HT1080 (cell line): ENCODE data around the gene FCMR. TPM values are rescaled to one million over a fixed set of nuclear protein-coding genes. Genes with fewer than 3 reads are reported as not detected.

Experiments used
- DNase-seq: peaks from one replicate; pipeline ENCODE4 v3.0.0-alpha.2; 2015; ENCODE audit warnings: low read depth
- total RNA-seq: library from RNA; depleted of rRNA; stranded (reverse); fragments of >200 nt; shearing (Covaris generic); gene quantifications from 2 replicates; pipeline ENCODE4 v1.2.3, GENCODE V29; 2014

The FCMR gene
- total RNA-seq, 1 experiment from 2014 or later: not detected

- no peak for DNase-seq
Measured at GRCh38 chr1:206903687-206904086, 18.1 kb downstream of the FCMR start.

- DNase-seq: no peak
Measured at GRCh38 chr1:206902702-206903101, 19.0 kb downstream of the FCMR start.

GRCh38 chr1:206901944-206902343 is 19.8 kb downstream of the FCMR start:
- DNase-seq: no peak

- no peak for DNase-seq
Measured at GRCh38 chr1:206900149-206900548, 21.6 kb downstream of the FCMR start.

GRCh38 chr1:206899717-206900116 is 22.0 kb downstream of the FCMR start:
- DNase-seq: no peak

- DNase-seq: no peak
Measured at GRCh38 chr1:206898915-206899431, 22.8 kb downstream of the FCMR start.

- DNase-seq: peak; percentile 83
Measured at GRCh38 chr1:206898089-206898914, 23.4 kb downstream of the FCMR start.

- peak; percentile 39 for DNase-seq
Measured at GRCh38 chr1:206897175-206897574, 24.6 kb downstream of the FCMR start, which contains the start of gene IL24. TSS of gene IL24 (plus strand) at chr1:206897443. CDS start at chr1:206897833, 390 bp downstream.

- DNase-seq: no peak
Measured at GRCh38 chr1:206896261-206896660, 25.5 kb downstream of the FCMR start.

GRCh38 chr1:206895837-206896242 is 25.9 kb downstream of the FCMR start:
- no peak for DNase-seq

GRCh38 chr1:206895325-206895724 is 26.4 kb downstream of the FCMR start:
- DNase-seq: no peak

GRCh38 chr1:206893380-206893779 is 28.4 kb downstream of the FCMR start:
- DNase-seq: no peak

- no peak for DNase-seq
Measured at GRCh38 chr1:206892351-206892984, 29.3 kb downstream of the FCMR start.

GRCh38 chr1:206891412-206891811 is 30.3 kb downstream of the FCMR start:
- DNase-seq: peak; percentile 46

GRCh38 chr1:206890125-206891060 is 31.3 kb downstream of the FCMR start:
- DNase-seq: peak; percentile 92

GRCh38 chr1:206887701-206888100 is 34.0 kb downstream of the FCMR start:
- DNase-seq: no peak

- DNase-seq: no peak
Measured at GRCh38 chr1:206886831-206887230, 34.9 kb downstream of the FCMR start.

GRCh38 chr1:206885341-206886060 is 36.2 kb downstream of the FCMR start:
- no peak for DNase-seq

GRCh38 chr1:206883876-206884275 is 37.9 kb downstream of the FCMR start:
- DNase-seq: no peak

- no peak for DNase-seq
Measured at GRCh38 chr1:206883160-206883559, 38.6 kb downstream of the FCMR start.

- no peak for DNase-seq
Measured at GRCh38 chr1:206882555-206882954, 39.2 kb downstream of the FCMR start.
